OCI-LY7 (cell line): ENCODE measurements around the gene ZNF726. TPM values are rescaled to one million over a fixed set of nuclear protein-coding genes. Genes with fewer than 3 reads are reported as not detected.

Experiments
- BruUV-seq: library from RNA; stranded (reverse); fragments of 400-500 nt; replicated peaks from 2 replicates; lab custom pipeline; 2021; lab: Mats Ljungman, UMichigan
- CTCF ChIA-PET: fragments of 300-600 bp; sonication (Branson Sonifier 250); formaldehyde crosslinking; loops from one replicate; lab custom pipeline; 2022; ENCODE audit warnings: antibody characterized with exemption; ENCODE audit not compliant: unreplicated experiment; lab: Charles Lee
- POLR2A ChIA-PET: fragments of 300-600 bp; sonication (Branson Sonifier 250); formaldehyde crosslinking; loops from one replicate; lab custom pipeline; 2022; ENCODE audit warnings: antibody characterized with exemption; lab: Charles Lee
- DNase-seq: peaks from one replicate; pipeline ENCODE4 v3.0.0-alpha.2; 2015; ENCODE audit warnings: low spot score
- H2AFZ ChIP-seq: fragments of 200-600 bp; sonication (generic), shearing (Covaris generic); 2 replicates; pipeline ENCODE4 v1.6.1; 2014; ENCODE audit warnings: mild to moderate bottlenecking, antibody characterized with exemption, low read length, moderate library complexity
- H3K27ac ChIP-seq: fragments of 200-600 bp; sonication (generic); 2 replicates; pipeline ENCODE4 v1.5.1; 2014; ENCODE audit warnings: mixed run types, low read depth, mild to moderate bottlenecking, moderate library complexity, low read length, inconsistent platforms; ENCODE audit not compliant: poor library complexity, severe bottlenecking
- H3K36me3 ChIP-seq: fragments of 200-600 bp; sonication (generic); 2 replicates; pipeline ENCODE4 v1.6.1; 2014; ENCODE audit warnings: mild to moderate bottlenecking, antibody characterized with exemption, low read length, moderate library complexity, mixed read lengths; ENCODE audit not compliant: insufficient read depth
- H3K4me1 ChIP-seq: fragments of 200-600 bp; sonication (generic); 2 replicates; pipeline ENCODE4 v1.5.1; 2014; ENCODE audit warnings: mild to moderate bottlenecking, low read length; ENCODE audit not compliant: insufficient read depth, poor library complexity, severe bottlenecking
- H3K4me2 ChIP-seq: fragments of 200-600 bp; sonication (generic); 2 replicates; pipeline ENCODE4 v1.6.1; 2014; ENCODE audit warnings: mild to moderate bottlenecking, low read length
- H3K4me3 ChIP-seq: fragments of 200-600 bp; sonication (generic); 2 replicates; pipeline ENCODE4 v1.5.1; 2014; ENCODE audit warnings: mild to moderate bottlenecking, low read depth, low read length; ENCODE audit not compliant: poor library complexity, severe bottlenecking
- H3K79me2 ChIP-seq: fragments of 200-600 bp; sonication (generic); 2 replicates; pipeline ENCODE4 v1.6.1; 2016; ENCODE audit warnings: low read depth, mild to moderate bottlenecking, low read length, moderate library complexity, mixed read lengths; ENCODE audit not compliant: insufficient read depth
- H3K9me2 ChIP-seq: fragments of 200-600 bp; sonication (generic); 2 replicates; pipeline ENCODE4 v1.6.1; 2016; ENCODE audit warnings: mild to moderate bottlenecking, low read length, mixed read lengths; ENCODE audit not compliant: insufficient read depth
- H3K9me3 ChIP-seq: fragments of 200-600 bp; sonication (generic); 2 replicates; pipeline ENCODE4 v1.6.1; 2014; ENCODE audit warnings: mild to moderate bottlenecking, mixed run types, low read length, mixed read lengths
- H4K20me1 ChIP-seq: fragments of 200-600 bp; sonication (generic); 2 replicates; pipeline ENCODE4 v1.6.1; 2014; ENCODE audit warnings: mild to moderate bottlenecking, antibody characterized with exemption, low read length, moderate library complexity, mixed read lengths; ENCODE audit not compliant: insufficient read depth
- CTCF ChIP-seq: fragments of 200-600 bp; sonication (generic); conservative IDR thresholded peaks from 2 replicates; pipeline ENCODE4 v1.5.1; 2014; ENCODE audit warnings: mild to moderate bottlenecking, antibody characterized with exemption, low read length, moderate library complexity, mixed read lengths
- EZH2phosphoT487 ChIP-seq: fragments of 200-600 bp; sonication (generic); IDR thresholded peaks from 2 replicates; pipeline ENCODE4 v1.6.1; 2018; ENCODE audit warnings: low read depth, borderline replicate concordance, mild to moderate bottlenecking, mixed run types, antibody characterized with exemption, low read length, moderate library complexity, mixed read lengths
- intact Hi-C: fragments of 100-400 bp; cut with micrococcal nuclease; formaldehyde crosslinking; loops from one replicate; pipeline ENCODE4 v1.10.0; 2022; ENCODE audit not compliant: unreplicated experiment
- total RNA-seq, 2 experiments: library from RNA; depleted of rRNA in 1 of 2; stranded (reverse); fragments of >200 nt in 1 of 2; shearing (Covaris generic) in 1 of 2; gene quantifications; 2 replicates each; pipeline ENCODE4 v1.2.3, GENCODE V29; 2014 to 2022

ZNF726 gene
- total RNA-seq, 2 experiments from 2014 or later: 22.7 to 24.9 TPM

GRCh38 chr19:23969630-23970029, 54.9 kb downstream of the ZNF726 start:
- no peaks in the 10 kb centered on the region for H3K4me1 ChIP-seq
- H3K27ac ChIP-seq: no peak overlapping the region
- no peaks in the 10 kb centered on the region for H3K9me2 ChIP-seq
- H4K20me1 ChIP-seq: no peaks in the 10 kb centered on the region
- no peak overlapping the region for H2AFZ ChIP-seq
- H3K9me3 ChIP-seq: no peaks in the 10 kb centered on the region
- H3K79me2 ChIP-seq: no peaks in the 10 kb centered on the region
- no TSS peak for BruUV-seq
- no peak for DNase-seq
- CTCF ChIA-PET: no interaction called here
- H3K36me3 ChIP-seq: no peaks in the 10 kb centered on the region
- TF ChIP-seq CTCF: no peak
- no peak for TF ChIP-seq EZH2phosphoT487
- no peak overlapping the region for H3K4me2 ChIP-seq
- H3K4me3 ChIP-seq: no peak overlapping the region
- intact Hi-C loops: no loop called here
- POLR2A ChIA-PET: no interaction called here

DNA sequence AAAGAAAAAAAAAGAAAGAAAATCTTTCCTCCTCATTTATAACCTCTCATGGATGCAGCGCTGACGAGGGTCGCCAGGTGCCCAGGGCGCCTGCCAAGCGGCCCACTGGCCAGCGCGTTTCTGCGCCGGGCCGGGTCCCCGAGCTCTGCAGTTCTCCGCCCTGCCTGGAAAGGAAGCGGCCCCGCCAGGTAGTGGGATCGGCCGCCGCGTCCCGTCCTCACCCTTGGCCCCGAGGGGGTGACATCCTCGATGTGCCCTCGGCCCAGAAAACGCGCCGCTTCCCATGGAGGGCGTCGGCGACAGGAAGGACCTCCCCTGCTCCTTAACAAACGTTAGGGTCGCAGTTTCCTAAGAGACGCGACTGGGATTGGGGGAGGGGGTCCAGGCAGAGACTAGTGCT, 56.9 kb downstream of the ZNF726 start:
- no peaks in the 10 kb centered on the region for H3K9me2 ChIP-seq
- DNase-seq: no peak
- intact Hi-C loops: no loop called here
- no peaks in the 10 kb centered on the region for H3K9me3 ChIP-seq
- no TSS peak for BruUV-seq
- no peaks in the 10 kb centered on the region for H3K36me3 ChIP-seq
- POLR2A ChIA-PET: no interaction called here
- TF ChIP-seq CTCF (no peak), EZH2phosphoT487 (no peak)
- no peak overlapping the region for H3K4me3 ChIP-seq
- no peaks in the 10 kb centered on the region for H4K20me1 ChIP-seq
- H3K4me1 ChIP-seq: no peaks in the 10 kb centered on the region
- CTCF ChIA-PET: no interaction called here
- no peak overlapping the region for H2AFZ ChIP-seq
- no peak overlapping the region for H3K4me2 ChIP-seq
- no peaks in the 10 kb centered on the region for H3K79me2 ChIP-seq
- no peak overlapping the region for H3K27ac ChIP-seq

DNA sequence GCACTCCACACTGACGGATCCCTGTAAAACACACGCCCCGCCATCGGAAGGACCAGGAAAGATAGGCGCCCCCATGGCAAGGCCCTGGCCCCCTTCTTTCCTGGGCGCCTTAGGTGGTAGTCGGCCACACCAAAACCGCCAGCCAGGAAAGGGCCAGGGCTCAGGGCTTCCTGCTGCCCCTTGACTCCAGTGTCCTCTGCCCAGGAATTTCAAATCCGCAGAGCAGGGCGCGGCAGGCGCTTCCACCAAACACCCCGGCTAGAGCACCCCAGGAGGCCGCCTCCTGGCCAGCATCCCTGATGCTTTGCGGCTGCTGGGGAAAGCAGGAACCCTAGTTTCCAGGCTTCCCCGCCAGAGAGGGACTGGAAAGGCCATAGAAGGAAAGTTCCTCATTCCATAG, 57.5 kb downstream of the ZNF726 start:
- Histone ChIP-seq H3K4me1 (no peaks in the 10 kb centered on the region), H3K79me2 (no peaks in the 10 kb centered on the region), H3K4me3 (no peak overlapping the region), H3K4me2 (no peak overlapping the region), H4K20me1 (no peaks in the 10 kb centered on the region), H3K36me3 (no peaks in the 10 kb centered on the region), H3K9me3 (no peaks in the 10 kb centered on the region), H3K9me2 (no peaks in the 10 kb centered on the region), H3K27ac (no peak overlapping the region), H2AFZ (no peak overlapping the region)
- no TSS peak for BruUV-seq
- ChIA-PET CTCF (no interaction called here), POLR2A (no interaction called here)
- DNase-seq: no peak
- intact Hi-C loops: no loop called here
- no peak for TF ChIP-seq CTCF
- no peak for TF ChIP-seq EZH2phosphoT487
